ENCODE measurements around the gene MTMR2. TPM values are rescaled to one million over a fixed set of nuclear protein-coding genes. Genes with fewer than 3 reads are reported as not detected.

MTMR2 gene
- total RNA-seq, 1 donor from 2014 or later, result 14.7 TPM

GRCh38 chr11:95913830-95914615 is 9.9 kb downstream of the MTMR2 start:
- intact Hi-C loops (cut with DNase I), result no loop called here
- DNase-seq (ENCODE audit: low spot score in 2 of 2), result no peak
- H3K4me3 ChIP-seq, result no peak overlapping the region
- no peaks in the 10 kb centered on the region for H3K27me3 ChIP-seq
- no peaks in the 10 kb centered on the region for H3K36me3 ChIP-seq
- H3K9me3 ChIP-seq, result no peaks in the 10 kb centered on the region
- H3K4me1 ChIP-seq, result peaks cover 7 to 35% of the 10 kb centered on the region in 2 donors
- peak overlapping the region; percentile 51 to 56 for H3K27ac ChIP-seq
- TF ChIP-seq CTCF (IDR thresholded peaks at IDR 0.05), result no peak

GRCh38 chr11:95912902-95913560 is 10.9 kb downstream of the MTMR2 start:
- peaks cover 5 to 35% of the 10 kb centered on the region in 2 donors for H3K4me1 ChIP-seq
- TF ChIP-seq CTCF (IDR thresholded peaks at IDR 0.05), result no peak

GRCh38 chr11:95911369-95911759 is 12.5 kb downstream of the MTMR2 start:
- no peak for DNase-seq (ENCODE audit: low spot score in 2 of 2)
- intact Hi-C loops (cut with DNase I), result no loop called here
- Histone ChIP-seq H3K27me3 (no peaks in the 10 kb centered on the region), H3K4me3 (no peak overlapping the region), H3K27ac (no peak overlapping the region), H3K4me1 (peaks cover 0 to 27% of the 10 kb centered on the region in 2 donors), H3K36me3 (no peaks in the 10 kb centered on the region), H3K9me3 (no peaks in the 10 kb centered on the region)
- TF ChIP-seq CTCF (IDR thresholded peaks at IDR 0.05), result no peak

More at GRCh38 chr11:95912902-95913560, 10.9 kb downstream of the MTMR2 start:
- Histone ChIP-seq H3K9me3 (no peaks in the 10 kb centered on the region), H3K27ac (peak overlapping the region; percentile 27 to 56), H3K4me3 (no peak overlapping the region), H3K27me3 (no peaks in the 10 kb centered on the region), H3K36me3 (no peaks in the 10 kb centered on the region)
- no peak for DNase-seq (ENCODE audit: low spot score in 2 of 2)
- intact Hi-C loops (cut with DNase I), result no loop called here

GRCh38 chr11:95910638-95911368 is 13.1 kb downstream of the MTMR2 start:
- Histone ChIP-seq H3K27ac (no peak overlapping the region), H3K4me3 (no peak overlapping the region), H3K9me3 (no peaks in the 10 kb centered on the region), H3K36me3 (no peaks in the 10 kb centered on the region), H3K4me1 (peaks cover 0 to 22% of the 10 kb centered on the region in 2 donors), H3K27me3 (no peaks in the 10 kb centered on the region)
- no peak for TF ChIP-seq CTCF (IDR thresholded peaks at IDR 0.05)
- intact Hi-C loops (cut with DNase I), result no loop called here
- no peak for DNase-seq (ENCODE audit: low spot score in 2 of 2)

GRCh38 chr11:95908826-95909225 is 15.1 kb downstream of the MTMR2 start:
- DNase-seq (ENCODE audit: low spot score in 2 of 2), result no peak
- Histone ChIP-seq H3K4me1 (peaks cover 0 to 6% of the 10 kb centered on the region in 2 donors), H3K9me3 (no peaks in the 10 kb centered on the region), H3K4me3 (no peak overlapping the region), H3K27ac (no peak overlapping the region), H3K27me3 (no peaks in the 10 kb centered on the region), H3K36me3 (no peaks in the 10 kb centered on the region)
- intact Hi-C loops (cut with DNase I), result no loop called here
- TF ChIP-seq CTCF (IDR thresholded peaks at IDR 0.05), result no peak
